ENCODE measurements around the gene ROBO1.

The ROBO1 gene

DNA sequence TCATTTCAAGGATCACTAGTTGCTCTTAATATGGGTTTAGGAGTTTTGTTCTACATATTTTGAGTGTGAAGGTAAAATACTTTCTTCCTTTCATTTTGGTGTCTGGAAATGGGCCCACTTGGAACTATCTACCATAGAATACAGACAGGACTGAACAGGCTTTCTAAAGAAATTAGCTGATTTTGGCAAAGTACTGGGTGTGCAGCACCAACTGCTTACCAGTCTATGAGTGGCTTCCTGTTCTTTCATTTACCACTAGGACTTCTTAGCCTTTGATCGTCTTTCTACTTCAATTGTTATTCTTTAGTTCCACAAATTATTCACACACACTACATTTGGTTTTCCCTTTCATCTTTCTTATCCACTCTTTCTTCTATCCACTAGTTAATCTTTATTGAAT, 1196.3 kb downstream of the ROBO1 start:
- no peak for DNase-seq

DNA sequence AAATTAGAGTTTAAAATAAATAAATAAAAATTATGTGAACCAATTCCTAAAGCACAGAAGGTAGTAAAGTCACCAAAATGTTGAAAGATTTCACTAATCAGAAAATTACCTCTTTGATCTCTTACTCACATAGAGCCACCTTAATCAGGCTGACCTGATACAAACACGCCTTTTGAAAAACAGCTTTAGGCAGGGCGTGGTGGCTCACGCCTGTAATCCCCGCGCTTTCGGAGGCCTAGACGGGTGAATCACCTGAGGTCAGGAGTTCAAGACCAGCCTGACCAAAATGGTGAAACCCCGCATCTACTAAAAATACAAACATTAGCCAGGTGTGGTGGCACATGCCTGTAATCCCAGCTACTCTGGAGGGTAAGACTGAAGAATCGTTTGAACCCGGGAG, 1197.3 kb downstream of the ROBO1 start:
- no peak for DNase-seq

DNA sequence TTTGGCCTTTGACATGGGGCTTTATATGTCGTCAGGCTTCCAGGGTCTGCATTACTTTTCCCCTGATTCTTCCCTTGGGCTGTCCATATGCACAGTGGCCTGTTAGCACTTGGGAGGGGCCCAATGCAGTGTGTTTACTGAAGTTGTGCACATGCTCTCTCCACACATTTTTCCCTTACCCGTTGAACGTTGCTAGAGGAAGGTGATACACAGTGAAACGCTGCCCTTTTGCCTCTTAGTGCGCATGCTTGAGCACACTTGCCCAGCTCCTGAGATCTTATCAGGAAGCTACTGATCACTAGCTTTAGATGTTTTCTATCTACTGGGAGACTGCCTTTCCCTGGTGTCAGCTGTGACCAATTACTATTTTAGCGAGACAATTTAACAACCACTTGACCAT, 1198.0 kb downstream of the ROBO1 start:
- no peak for DNase-seq

DNA sequence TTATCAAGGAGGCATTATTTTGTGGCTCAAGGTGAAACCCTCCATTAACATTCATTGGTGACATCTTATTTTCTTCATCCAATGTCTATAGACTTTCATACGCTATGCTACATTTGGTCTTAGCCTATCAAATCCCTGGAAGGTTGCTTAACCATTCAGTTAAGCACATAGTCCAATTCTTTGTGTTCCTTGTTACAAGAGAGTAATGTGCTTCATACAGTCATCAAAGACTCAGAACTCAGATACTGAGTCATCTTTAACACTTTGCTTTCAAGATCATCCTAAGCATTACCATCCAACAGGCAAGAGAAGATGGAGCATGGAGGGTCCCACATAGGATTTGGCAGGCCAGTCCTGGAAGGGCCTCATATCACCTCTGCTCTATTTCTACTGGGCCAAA, 1202.1 kb downstream of the ROBO1 start:
- DNase-seq: no peak

DNA sequence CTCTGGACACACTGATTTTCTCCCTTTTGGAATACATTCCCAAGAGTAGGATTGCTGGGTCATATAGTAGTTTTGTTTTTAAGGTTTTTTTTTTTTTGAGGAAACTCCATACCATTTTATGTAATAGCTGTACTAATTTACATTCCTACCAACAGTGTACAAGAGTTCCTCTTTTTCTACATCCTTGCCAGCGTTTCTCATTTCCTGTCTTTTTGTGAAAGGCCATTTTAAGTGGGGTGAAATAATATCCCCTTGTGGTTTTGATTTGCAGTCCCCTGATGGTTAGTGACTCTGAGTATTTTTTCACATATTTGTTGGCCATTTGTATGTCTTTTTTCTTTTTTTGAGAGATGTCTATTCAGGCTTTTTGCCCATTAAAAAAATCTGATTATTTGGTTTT, 1205.5 kb downstream of the ROBO1 start:
- no peak for DNase-seq

Data from NCI-H2171 (cell line).